ENCODE data around the gene PDSS2.
A peak's percentile ranks its signal among the peaks of the same experiment; 100 is the strongest.

Gene PDSS2

DNA sequence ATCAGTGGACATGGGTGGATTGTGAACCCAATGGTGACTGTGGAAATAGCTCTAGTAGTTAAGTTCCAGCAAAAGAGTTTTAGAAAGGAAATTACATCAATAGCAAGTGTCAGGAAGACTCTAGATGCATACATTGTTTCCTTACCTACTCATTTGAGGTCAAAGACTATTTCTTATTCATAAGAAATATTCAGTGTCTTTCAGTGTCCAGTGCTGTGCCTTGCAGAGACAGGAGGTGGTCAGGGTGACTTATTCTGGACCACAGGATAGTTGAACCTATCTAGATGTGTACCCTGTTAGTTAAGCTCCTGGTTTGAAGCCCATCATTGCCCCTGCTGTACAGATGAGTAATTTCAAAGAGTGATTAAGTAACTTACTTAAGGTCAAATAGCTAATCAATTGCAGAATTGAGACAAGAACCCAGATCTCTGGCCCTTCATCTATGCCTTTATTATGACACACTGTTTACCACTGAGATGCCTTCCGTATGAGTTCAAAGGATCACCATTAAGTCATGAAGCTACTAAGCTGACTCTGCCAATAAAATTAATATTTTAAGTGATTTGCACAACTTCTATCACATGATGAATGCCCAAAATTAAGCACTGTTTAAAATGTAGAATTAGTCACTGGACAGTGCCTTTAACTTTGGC lies 136.1 kb downstream of the PDSS2 start:
- TF ChIP-seq, protein P1, sequence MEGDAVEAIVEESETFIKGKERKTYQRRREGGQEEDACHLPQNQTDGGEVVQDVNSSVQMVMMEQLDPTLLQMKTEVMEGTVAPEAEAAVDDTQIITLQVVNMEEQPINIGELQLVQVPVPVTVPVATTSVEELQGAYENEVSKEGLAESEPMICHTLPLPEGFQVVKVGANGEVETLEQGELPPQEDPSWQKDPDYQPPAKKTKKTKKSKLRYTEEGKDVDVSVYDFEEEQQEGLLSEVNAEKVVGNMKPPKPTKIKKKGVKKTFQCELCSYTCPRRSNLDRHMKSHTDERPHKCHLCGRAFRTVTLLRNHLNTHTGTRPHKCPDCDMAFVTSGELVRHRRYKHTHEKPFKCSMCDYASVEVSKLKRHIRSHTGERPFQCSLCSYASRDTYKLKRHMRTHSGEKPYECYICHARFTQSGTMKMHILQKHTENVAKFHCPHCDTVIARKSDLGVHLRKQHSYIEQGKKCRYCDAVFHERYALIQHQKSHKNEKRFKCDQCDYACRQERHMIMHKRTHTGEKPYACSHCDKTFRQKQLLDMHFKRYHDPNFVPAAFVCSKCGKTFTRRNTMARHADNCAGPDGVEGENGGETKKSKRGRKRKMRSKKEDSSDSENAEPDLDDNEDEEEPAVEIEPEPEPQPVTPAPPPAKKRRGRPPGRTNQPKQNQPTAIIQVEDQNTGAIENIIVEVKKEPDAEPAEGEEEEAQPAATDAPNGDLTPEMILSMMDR (conservative IDR thresholded peaks at IDR 0.05; ENCODE audit: low read depth, low read length) = no peak
- no peak overlapping the region for H3K4me3 ChIP-seq (ENCODE audit: low read length)
- no peak for DNase-seq (ENCODE audit: low read depth)

DNA sequence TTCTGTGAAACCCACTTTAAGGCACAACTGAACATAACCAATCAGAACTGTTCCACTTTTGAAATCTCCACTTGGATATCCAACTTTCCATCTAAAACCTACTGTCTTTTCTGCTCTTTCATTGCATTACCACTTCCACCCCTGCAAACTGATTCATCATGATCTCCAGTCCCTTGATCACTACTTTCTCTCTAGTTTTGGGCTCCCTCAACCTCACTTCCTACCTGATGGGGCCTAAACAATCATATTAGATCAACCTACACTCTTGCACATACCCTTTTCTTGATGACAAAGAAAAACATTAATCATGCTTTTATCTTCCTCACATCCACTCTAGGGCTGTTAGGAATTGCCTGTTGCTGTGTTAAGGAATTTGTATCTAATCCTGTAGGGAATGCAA lies 137.6 kb downstream of the PDSS2 start:
- DNase-seq (ENCODE audit: low read depth) = no peak

DNA sequence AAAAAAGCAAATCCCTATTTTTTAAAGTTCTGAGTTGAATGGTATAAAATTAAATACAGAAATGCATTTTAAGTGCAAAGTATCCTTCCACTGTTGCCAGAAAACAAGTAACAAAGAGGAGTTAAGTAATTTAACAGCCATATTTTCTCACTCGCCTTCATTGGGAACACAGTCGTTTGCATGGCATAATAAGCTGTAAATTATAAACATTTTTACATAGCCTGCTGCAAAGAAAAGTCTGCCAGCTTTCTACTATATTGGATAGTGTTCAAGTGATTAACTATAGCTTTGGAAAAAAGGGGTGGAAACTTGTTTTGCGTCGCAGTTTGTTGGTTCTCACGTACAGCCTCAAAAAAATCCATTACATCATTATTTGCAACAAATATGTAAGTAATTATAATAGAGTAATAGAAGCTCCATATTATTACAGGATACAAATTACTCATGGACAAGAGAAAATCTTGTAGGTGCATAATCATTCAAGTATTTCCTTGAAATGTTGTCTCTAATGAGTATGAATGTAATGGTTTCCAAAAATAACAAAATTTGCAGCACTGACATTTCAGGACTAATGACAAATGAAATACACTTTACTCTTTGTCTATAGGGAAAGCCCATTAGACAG lies 139.3 kb downstream of the PDSS2 start:
- TF ChIP-seq, protein P1 (conservative IDR thresholded peaks at IDR 0.05; ENCODE audit: low read depth, low read length) = no peak
- no peak overlapping the region for H3K4me3 ChIP-seq (ENCODE audit: low read length)
- DNase-seq (ENCODE audit: low read depth) = no peak

More for the DNA sequence above, 137.6 kb downstream of the PDSS2 start:
- TF ChIP-seq, protein P1 (conservative IDR thresholded peaks at IDR 0.05; ENCODE audit: low read depth, low read length) = no peak
- no peak overlapping the region for H3K4me3 ChIP-seq (ENCODE audit: low read length)

DNA sequence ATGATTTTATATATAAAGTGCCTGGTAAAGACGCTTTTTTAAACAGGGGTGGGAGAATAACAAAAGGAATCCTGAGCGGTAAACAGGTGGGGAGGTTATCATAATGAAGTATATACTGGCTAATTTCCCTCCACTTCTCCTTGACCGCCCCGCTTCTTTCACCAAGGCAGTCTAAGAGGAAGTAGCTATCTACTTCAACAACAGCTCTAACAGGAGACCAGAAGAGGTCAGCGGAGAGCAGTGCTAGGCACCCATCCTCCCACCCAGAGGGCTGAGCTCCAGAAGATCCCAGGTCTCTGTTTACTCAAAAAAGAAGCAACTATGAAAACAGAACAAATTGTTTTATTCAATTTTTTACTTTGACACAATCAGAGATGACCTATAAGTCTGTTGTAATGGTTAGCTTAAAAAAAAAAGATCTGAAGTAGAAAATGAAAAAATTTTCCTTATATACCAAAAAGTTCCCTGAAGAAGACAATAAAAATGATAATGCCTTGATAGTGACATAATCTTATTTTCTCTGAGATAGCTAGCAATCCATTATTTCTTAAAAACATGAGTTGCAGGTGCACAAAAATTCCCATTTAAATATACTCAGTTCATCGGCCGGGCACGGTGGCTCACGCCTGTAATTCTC lies 141.1 kb downstream of the PDSS2 start:
- TF ChIP-seq, protein P1 (conservative IDR thresholded peaks at IDR 0.05; ENCODE audit: low read depth, low read length) = peak; percentile 86
- no peak for DNase-seq (ENCODE audit: low read depth)
- no peak overlapping the region for H3K4me3 ChIP-seq (ENCODE audit: low read length)

DNA sequence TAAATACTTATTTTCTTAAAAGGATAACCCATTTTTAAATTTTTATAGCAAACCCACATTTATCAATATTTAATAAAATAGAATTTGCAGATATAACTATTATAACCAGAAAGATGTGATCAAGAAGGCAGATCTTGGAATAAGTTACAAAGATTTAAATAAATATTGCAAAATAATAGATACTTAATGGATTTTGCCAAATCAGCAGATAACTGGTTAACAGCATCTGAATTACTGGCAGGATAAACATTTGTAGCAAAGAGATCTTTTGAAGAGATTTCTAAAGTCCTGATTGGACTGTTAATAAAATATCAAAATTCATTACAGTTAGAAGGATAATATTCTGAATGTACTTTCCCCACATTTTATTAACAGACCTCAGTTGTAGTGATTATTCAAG lies 144.2 kb downstream of the PDSS2 start:
- no peak overlapping the region for H3K4me3 ChIP-seq (ENCODE audit: low read length)
- TF ChIP-seq, protein P1 (conservative IDR thresholded peaks at IDR 0.05; ENCODE audit: low read depth, low read length) = no peak
- DNase-seq (ENCODE audit: low read depth) = no peak

DNA sequence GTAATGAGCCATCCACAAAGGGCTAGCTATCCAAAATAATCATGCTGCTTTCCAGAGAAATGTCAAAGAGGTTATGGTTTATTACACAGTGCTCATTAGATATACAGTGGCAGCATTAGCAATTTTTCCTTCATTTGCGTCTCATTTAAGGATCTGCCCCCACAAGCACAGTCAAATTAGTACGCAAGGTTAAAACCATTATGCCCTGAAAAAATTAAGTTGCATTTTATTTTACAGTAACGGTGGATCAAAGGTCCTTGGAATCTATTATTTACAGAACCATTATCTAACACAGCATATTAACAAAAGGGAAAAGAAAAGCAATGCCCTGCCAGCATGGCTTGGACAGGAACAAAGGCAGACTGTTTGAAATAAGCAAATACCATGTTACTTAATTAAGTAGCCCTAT lies 144.8 kb downstream of the PDSS2 start:
- H3K4me3 ChIP-seq (ENCODE audit: low read length) = no peak overlapping the region
- no peak for DNase-seq (ENCODE audit: low read depth)
- TF ChIP-seq, protein P1 (conservative IDR thresholded peaks at IDR 0.05; ENCODE audit: low read depth, low read length) = no peak

Measured in retinal pigment epithelial cell (primary cell).